C4-2B (cell line): ENCODE results near the gene PXT1.

ENCODE experiments used
- H3K27ac ChIP-seq: fragments of 450-650 bp; 2 replicates; pipeline ENCODE4 v1.5.1; 2017
- CTCF ChIP-seq: fragments of 450-650 bp; conservative IDR thresholded peaks from 2 replicates; pipeline ENCODE4 v1.5.1; 2017; ENCODE audit warnings: mild to moderate bottlenecking
- ZFX ChIP-seq: fragments of 450-650 bp; IDR thresholded peaks from 2 replicates; pipeline ENCODE4 v1.6.1; 2017

The PXT1 gene

GRCh38 chr6:36349240-36349639 lies 93.4 kb downstream of the PXT1 start:
- TF ChIP-seq CTCF, result no peak
- peak overlapping the region; percentile 78 for H3K27ac ChIP-seq

- no peak overlapping the region for H3K27ac ChIP-seq
- TF ChIP-seq ZFX (no peak), CTCF (no peak)
Measured at GRCh38 chr6:36347621-36348020, 95.0 kb downstream of the PXT1 start.

- TF ChIP-seq ZFX, result no peak
- TF ChIP-seq CTCF, result no peak
- no peak overlapping the region for H3K27ac ChIP-seq
Measured at GRCh38 chr6:36346486-36347273, 96.0 kb downstream of the PXT1 start.

- H3K27ac ChIP-seq, result no peak overlapping the region
- TF ChIP-seq CTCF (no peak), ZFX (no peak)
Measured at GRCh38 chr6:36345681-36346466, 96.8 kb downstream of the PXT1 start.

GRCh38 chr6:36343109-36343680 lies 99.5 kb downstream of the PXT1 start:
- H3K27ac ChIP-seq, result no peak overlapping the region
- TF ChIP-seq ZFX (no peak), CTCF (no peak)

- H3K27ac ChIP-seq, result no peak overlapping the region
- TF ChIP-seq CTCF (peak; percentile 99), ZFX (no peak)
Measured at GRCh38 chr6:36340618-36341454, 101.8 kb downstream of the PXT1 start.
